CD4-positive, alpha-beta T cell treated with Interleukin-15 for 1 hour (primary cell): ENCODE data around the gene MAGEB10.
"Not testable (repeated sequence)": the region's sequence is repeated elsewhere in the genome, so short reads cannot be mapped to it uniquely, and the experiment has no call there.

Experiments used
- DNase-seq: peaks from one replicate; pipeline ENCODE4 v3.0.0-alpha.2; 2020

Gene MAGEB10

DNA sequence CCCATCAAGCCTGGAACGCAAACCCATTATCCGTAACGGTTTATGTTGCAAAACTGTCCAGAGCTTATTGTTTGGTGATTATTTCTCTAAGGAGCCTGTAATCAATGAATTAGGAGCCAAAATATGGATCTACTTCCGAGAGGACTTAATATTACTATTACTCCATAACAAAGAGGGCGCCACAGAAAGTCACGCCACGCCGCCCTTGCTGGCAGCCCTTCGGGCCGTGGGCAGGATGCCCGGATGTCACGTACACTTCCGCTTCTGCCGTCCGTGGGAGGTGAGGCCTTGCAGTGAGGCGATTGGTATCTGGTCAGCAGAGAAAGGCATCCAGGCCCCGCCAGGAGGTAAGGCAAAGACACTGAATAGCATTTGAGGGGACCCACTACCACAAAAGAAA, at the start of gene MAGEB10:
Gene MAGEB10, plus strand, starts transcription at position 301 of the 400 bp plus-strand sequence. CDS start 13,317 bp downstream, outside the sequence.
- DNase-seq, result no peak

DNA sequence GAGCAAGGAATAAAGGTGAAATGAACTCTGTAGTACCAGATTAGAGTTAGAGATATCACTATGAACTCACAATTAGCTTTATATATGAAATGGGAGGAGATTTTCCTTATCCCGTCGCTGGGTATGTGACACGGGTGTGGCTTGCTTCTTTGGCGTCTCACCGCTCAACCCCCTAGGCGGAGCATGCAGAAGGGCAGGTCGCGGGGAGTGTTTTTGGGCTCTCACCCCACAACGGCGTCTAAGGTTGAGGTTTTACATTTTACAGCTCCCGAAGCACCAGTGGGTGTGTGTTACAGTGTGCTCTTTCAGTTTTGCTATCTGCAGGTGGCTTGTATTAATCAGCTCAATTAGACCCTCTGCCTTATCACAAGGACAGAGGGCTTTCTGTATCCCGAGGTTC, 42.1 kb upstream of the MAGEB10 start:
- DNase-seq, result no peak

GRCh38 chrX:27767387-27767786, 40.4 kb upstream of the MAGEB10 start:
- DNase-seq, result no peak

DNA sequence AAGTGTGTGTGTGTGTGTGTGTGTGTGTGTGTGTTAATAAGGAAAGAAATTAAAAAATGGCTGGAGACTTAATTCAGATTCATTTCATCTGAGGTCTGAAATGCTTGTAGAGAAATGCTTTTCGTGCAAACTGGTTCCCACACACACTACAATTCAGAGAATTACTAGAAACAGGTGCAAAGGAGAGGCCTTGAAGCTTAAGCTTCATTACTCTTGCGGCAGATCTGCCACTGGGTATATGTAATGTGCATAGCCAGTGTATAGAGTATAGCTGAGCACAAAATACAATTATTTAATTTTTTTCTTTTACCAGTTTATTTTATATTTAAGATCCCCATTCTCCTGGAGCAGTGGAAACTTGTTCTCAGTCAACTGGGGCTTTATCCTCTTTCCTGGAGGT, 31.8 kb upstream of the MAGEB10 start:
- DNase-seq, result no peak

DNA sequence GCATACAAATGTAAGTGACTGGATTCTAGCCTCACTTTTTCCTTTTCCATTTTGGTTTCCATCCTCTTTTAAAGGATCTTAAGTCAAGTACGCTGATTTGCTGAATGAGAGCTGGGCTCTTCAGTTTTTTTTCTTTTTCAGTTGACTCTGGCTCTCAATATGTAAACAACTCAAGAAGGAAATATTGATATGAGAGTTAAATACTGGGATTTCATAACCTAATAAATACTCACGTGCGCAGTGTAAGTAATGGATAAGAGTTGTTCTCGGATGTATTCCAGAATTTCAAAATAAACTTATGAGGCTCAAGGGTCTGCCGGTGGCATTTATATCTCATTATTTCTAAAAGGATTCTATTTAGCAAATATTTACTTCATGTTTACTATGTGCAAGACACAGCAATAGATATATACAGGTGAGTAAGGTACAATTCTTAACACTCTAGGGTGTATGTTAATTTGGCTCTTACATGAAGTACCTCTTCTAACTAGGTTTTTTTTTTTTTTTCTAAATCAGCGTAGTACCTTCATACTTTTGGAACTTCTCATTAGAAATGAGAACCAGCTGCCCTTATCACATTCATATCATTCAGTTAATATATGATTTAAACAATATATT, 11.0 kb upstream of the MAGEB10 start:
- no peak for DNase-seq

DNA sequence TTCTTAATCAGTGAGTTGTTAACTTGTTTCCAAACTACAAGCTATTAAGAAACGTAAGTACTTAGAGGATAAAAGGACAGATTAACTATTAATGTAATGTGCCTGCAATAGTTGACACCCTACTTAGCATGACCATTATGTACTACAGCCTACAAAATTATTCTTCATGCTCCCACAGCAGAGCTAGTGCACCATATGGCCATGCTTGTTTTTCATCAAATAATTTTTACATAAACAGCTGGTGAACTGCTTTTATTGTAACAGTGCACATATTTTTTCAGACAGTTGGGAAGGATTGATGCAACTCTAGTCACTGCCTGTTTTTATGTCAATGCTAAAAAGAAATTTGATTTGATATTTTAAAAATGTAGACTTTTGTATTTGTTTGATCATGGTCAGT, 10.2 kb upstream of the MAGEB10 start:
- DNase-seq, result no peak

GRCh38 chrX:27808226-27808625, 436 bp downstream of the MAGEB10 start:
- no peak for DNase-seq

GRCh38 chrX:27808991-27809859, 1.4 kb downstream of the MAGEB10 start:
- DNase-seq, result not testable (repeated sequence)

DNA sequence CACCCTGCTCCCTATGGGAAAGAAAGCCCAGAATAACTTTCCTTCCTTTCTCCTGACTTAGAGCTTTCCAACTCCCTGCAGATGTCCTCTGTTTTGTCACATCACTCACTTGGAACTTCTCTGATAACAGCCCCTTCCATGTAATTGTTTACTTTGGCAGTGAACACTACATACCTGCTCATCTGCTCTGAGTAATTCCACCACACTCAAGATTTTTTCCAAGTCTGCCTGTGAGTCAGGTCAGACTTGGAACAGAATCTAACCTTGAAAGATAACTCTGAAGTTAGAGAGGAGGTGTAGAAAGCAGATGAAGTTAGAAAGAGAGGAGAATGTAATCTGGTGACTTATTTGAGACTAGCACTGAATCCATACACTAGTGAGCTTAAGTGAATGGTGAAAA, 7.4 kb downstream of the MAGEB10 start:
- no peak for DNase-seq

- no peak for DNase-seq
These were observed 16.0 kb downstream of the MAGEB10 start for GRCh38 chrX:27823812-27824211.

DNA sequence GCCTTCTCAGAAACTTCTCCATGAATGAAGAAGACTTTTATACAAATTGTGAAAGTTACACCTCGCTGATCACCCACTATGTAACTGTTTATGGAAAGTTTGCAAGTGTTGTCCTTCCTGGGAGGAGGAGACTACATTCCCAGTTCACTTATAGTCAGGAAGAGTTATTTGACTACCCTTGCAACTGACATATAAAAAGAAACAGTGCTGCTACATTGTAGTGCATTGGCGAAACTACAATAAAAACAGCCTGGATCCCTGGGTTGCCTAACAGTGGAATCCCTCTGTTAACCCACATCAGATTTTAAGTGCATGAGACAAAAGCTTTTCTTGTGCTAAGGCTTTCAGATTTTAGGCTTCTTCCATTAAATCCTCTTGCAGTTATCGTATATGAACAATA, 30.4 kb downstream of the MAGEB10 start:
- no peak for DNase-seq

- DNase-seq, result no peak
These were observed 33.1 kb downstream of the MAGEB10 start for GRCh38 chrX:27840881-27841280.

DNA sequence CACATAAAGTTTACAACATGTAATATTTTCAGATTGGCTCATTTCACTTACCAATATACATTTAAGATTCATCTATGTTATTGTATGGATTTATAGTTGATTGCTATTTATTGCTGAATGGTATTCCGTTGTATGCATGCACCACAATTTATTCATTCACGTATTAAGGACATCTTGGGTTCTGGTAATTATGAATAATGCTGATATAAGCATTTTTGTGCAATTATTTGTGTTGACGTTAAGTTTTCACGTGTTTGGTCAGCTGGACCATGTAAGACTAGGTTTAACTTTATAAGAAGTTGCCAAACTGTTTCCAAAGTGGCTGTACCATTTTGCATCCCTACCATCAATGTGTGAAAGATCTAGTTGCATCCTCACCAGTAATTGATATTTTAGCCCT, 35.1 kb downstream of the MAGEB10 start:
- no peak for DNase-seq

GRCh38 chrX:27860337-27860736, 52.5 kb downstream of the MAGEB10 start:
- DNase-seq, result no peak

DNA sequence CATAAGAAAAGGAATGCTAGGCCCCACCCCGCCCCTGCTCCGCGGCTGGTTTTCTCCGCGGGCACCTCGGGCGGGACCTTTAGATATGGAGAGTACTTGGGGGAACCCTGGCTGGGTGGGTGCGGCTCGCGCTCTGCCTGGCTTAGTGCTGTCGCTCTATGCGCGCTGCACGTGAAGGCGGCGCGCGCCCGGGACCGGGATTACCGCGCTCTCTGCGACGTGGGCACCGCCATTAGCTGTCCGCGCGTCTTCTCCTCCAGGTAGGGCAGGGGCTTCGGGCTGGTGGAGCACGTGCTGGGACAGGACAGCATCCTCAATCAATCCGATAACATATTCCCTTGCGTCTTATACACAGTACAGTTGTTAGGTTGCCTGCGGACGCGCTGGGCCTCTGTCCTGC, 56.0 kb downstream of the MAGEB10 start:
- no peak for DNase-seq
